Measurements from ENCODE around the gene TXNRD2.
A peak's percentile ranks its signal among the peaks of the same experiment; 100 is the strongest.

TXNRD2 gene

GRCh38 chr22:19904935-19905334 is 36.7 kb downstream of the TXNRD2 start:
- no peak for DNase-seq (ENCODE audit: low read depth)

- no peak for DNase-seq (ENCODE audit: low read depth)
Measured at GRCh38 chr22:19904174-19904856, 37.3 kb downstream of the TXNRD2 start.

GRCh38 chr22:19903513-19903912 is 38.1 kb downstream of the TXNRD2 start:
- no peak for DNase-seq (ENCODE audit: low read depth)

GRCh38 chr22:19903031-19903430 is 38.6 kb downstream of the TXNRD2 start:
- no peak for DNase-seq (ENCODE audit: low read depth)

- no peak for DNase-seq (ENCODE audit: low read depth)
Measured at GRCh38 chr22:19902245-19902715, 39.3 kb downstream of the TXNRD2 start.

GRCh38 chr22:19901577-19902244 is 39.9 kb downstream of the TXNRD2 start:
- no peak for DNase-seq (ENCODE audit: low read depth)

- no peak for DNase-seq (ENCODE audit: low read depth)
Measured at GRCh38 chr22:19900707-19901436, 40.7 kb downstream of the TXNRD2 start.

GRCh38 chr22:19898831-19899567 is 42.6 kb downstream of the TXNRD2 start:
- no peak for DNase-seq (ENCODE audit: low read depth)

GRCh38 chr22:19898145-19898544 is 43.5 kb downstream of the TXNRD2 start:
- no peak for DNase-seq (ENCODE audit: low read depth)

GRCh38 chr22:19897726-19898125 is 43.9 kb downstream of the TXNRD2 start:
- DNase-seq (ENCODE audit: low read depth): no peak

GRCh38 chr22:19896665-19897355 is 44.8 kb downstream of the TXNRD2 start:
- DNase-seq (ENCODE audit: low read depth): no peak

- DNase-seq (ENCODE audit: low read depth): no peak
Measured at GRCh38 chr22:19895160-19895849, 46.3 kb downstream of the TXNRD2 start.

- DNase-seq (ENCODE audit: low read depth): no peak
Measured at GRCh38 chr22:19893363-19893762, 48.3 kb downstream of the TXNRD2 start.

GRCh38 chr22:19892925-19893324 is 48.7 kb downstream of the TXNRD2 start:
- no peak for DNase-seq (ENCODE audit: low read depth)

- peak; percentile 44 for DNase-seq (ENCODE audit: low read depth)
Measured at GRCh38 chr22:19892257-19892879, 49.2 kb downstream of the TXNRD2 start.

- peak; percentile 78 for DNase-seq (ENCODE audit: low read depth)
Measured at GRCh38 chr22:19891317-19892256, 50.0 kb downstream of the TXNRD2 start.

GRCh38 chr22:19890502-19891316 is 50.9 kb downstream of the TXNRD2 start:
- DNase-seq (ENCODE audit: low read depth): no peak

- no peak for DNase-seq (ENCODE audit: low read depth)
Measured at GRCh38 chr22:19889951-19890350, 51.7 kb downstream of the TXNRD2 start.

Measured in T-helper 22 cell (primary cell).